BJ (cell line): Measurements from ENCODE around the gene CUZD1. TPM values are rescaled to one million over a fixed set of nuclear protein-coding genes. Genes with fewer than 3 reads are reported as not detected.

Experiments used
- CTCF ChIA-PET: fragments of 350-600 bp; formaldehyde crosslinking; extraction: SDS; loops from one replicate; lab custom pipeline; 2021; ENCODE audit warnings: antibody characterized with exemption, inconsistent platforms; lab: Yijun Ruan, JAX
- POLR2A ChIA-PET: fragments of 300-600 bp; sonication (Branson Sonifier 250); formaldehyde crosslinking; extraction: SDS; loops from one replicate; lab custom pipeline; 2021; ENCODE audit warnings: antibody characterized with exemption; lab: Charles Lee
- DNase-seq: peaks from one replicate; pipeline ENCODE4 v3.0.0-alpha.2; 2011; ENCODE audit warnings: low read depth
- H3K27me3 ChIP-seq: 2 replicates; pipeline ENCODE4 v1.6.0; 2011; ENCODE audit warnings: low read length; ENCODE audit not compliant: control insufficient read depth, insufficient read depth
- H3K36me3 ChIP-seq: 2 replicates; pipeline ENCODE4 v1.5.1; 2011; ENCODE audit warnings: low read length; ENCODE audit not compliant: control insufficient read depth, insufficient read depth
- H3K4me3 ChIP-seq: 2 replicates; pipeline ENCODE4 v1.5.1; 2011; ENCODE audit warnings: low read depth, mild to moderate bottlenecking, control low read depth, low read length
- polyA plus RNA-seq: library from polyadenylated mRNA; depleted of rRNA; stranded (reverse); fragments of >200 nt; gene quantifications from 2 replicates; pipeline ENCODE4 v1.2.3, GENCODE V29; 2011
- TF ChIP-seq, protein P1 (sequence below): IDR thresholded peaks from 2 replicates; pipeline ENCODE4 v1.5.1; 2011; ENCODE audit warnings: low read depth, mild to moderate bottlenecking, control low read depth, inconsistent platforms, low read length, moderate library complexity; ENCODE audit not compliant: insufficient read depth

The CUZD1 gene
- polyA plus RNA-seq, 1 experiment: 0.64 TPM

DNA sequence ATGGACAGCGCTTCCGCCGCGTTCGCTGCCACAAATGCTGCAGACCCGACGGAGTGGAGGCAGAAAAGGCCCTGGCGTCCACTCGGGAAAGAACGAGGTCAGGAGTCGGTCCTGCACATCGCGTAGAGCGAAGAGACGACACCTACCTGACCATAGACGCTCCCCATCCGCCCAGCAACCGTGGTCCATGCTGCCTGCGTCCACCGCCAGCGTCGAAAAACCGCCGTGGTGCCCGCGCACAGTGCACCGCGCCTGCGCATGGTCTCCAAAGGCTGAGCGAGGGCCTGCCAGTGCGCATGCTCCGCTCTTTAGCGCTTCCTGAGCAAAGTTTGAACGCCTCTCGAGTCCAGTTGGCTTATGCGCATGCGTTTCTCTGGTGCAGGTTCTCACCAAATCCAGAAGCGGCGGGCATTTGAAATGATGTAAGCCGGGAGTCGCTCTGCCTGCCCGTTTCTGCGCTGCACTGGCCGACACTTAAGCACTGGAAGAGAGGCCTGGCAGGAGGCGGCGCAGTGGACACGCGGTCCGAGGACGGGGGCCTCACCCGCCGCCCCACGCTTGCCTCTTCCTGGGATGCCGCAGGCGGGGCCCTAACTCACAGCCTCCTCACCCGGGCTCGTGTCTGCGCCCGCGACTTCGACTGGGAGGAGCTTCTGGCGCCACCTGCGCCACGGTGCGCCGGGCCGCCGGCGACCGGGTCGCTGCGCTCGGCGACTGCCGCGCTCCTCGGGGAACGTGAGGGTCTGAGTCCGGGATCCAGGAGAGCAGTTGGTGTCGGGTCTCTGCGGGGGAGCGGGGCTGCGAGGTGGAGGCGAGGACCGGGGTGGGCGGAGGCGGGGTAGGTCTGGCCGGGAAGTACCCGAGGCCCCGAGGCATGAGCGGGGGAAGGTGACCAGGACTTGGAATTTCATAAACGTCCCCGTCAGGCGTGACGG is 33.9 kb upstream of the CUZD1 start, which contains the start of gene FAM24B:
TSS of gene FAM24B (minus strand) at position 243 of the 935 bp plus-strand sequence. CDS start 29,066 bp downstream, outside the sequence.
- POLR2A ChIA-PET: no interaction called here
- DNase-seq: peak; percentile 93
- CTCF ChIA-PET: interaction anchor here (0.6 kb wide), 1 partner anchor 993 kb away, joined by 3 read pairs; no protein-coding TSS in a partner anchor

DNA sequence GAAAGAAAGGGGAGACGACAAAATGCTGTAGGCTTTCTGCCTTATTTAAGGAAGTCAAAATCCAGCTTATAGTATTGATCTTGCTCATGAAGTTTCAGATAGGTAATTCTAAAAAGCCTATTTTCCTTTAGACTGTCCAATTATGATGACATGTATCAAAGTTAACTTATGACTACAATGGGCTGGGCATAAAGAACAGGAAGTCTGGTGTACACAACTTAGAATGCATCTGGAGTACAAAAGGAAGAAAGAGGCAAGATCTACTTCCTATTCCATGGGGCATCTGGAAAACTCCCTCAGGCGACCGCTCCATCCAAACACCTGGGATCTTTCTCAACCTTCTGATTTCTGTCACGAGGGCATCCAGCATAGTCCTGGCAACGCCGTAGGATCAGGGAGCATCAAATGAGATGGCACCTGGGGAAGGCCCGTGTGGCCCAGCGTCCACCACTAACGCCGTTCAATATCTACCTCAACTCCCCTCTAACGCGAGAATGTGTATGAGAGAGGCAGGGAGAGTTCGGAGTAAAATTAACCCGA is 33.2 kb upstream of the CUZD1 start:
- Histone ChIP-seq H3K36me3 (no peaks in the 10 kb centered on the region), H3K4me3 (peak overlapping the region; percentile 53), H3K27me3 (no peaks in the 10 kb centered on the region)
- no peak for DNase-seq
- POLR2A ChIA-PET: no interaction called here
- TF ChIP-seq, protein P1, sequence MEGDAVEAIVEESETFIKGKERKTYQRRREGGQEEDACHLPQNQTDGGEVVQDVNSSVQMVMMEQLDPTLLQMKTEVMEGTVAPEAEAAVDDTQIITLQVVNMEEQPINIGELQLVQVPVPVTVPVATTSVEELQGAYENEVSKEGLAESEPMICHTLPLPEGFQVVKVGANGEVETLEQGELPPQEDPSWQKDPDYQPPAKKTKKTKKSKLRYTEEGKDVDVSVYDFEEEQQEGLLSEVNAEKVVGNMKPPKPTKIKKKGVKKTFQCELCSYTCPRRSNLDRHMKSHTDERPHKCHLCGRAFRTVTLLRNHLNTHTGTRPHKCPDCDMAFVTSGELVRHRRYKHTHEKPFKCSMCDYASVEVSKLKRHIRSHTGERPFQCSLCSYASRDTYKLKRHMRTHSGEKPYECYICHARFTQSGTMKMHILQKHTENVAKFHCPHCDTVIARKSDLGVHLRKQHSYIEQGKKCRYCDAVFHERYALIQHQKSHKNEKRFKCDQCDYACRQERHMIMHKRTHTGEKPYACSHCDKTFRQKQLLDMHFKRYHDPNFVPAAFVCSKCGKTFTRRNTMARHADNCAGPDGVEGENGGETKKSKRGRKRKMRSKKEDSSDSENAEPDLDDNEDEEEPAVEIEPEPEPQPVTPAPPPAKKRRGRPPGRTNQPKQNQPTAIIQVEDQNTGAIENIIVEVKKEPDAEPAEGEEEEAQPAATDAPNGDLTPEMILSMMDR: no peak
- CTCF ChIA-PET: no interaction called here

More for the DNA sequence above, 33.9 kb upstream of the CUZD1 start, which contains the start of gene FAM24B:
- peak within 1 kb of the TSS; percentile 53 for H3K4me3 ChIP-seq
- no peaks in the 10 kb centered on the region for H3K36me3 ChIP-seq
- TF ChIP-seq, protein P1: no peak
- no peaks in the 10 kb centered on the region for H3K27me3 ChIP-seq

DNA sequence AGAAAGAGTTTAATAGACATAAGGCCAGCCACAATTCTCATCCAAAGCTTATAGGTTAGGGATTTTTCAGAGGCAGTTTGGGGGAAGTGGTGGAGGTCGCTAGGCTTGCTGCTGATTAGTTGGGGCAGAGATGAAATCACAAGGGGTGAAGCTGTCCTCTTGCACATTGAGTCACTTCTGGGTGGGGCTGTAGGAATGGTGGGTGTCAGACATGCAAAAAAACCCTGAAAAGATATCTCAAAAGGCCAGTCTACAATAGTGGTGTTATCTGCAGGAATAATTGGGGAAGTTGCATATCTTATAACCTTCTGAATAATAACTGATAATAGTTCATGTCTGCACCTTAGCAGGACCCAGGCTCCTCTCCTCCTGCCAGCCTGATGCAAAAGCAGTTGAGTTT is 31.6 kb upstream of the CUZD1 start:
- TF ChIP-seq, protein P1: no peak
- ChIA-PET POLR2A (no interaction called here), CTCF (no interaction called here)
- no peaks in the 10 kb centered on the region for H3K27me3 ChIP-seq
- DNase-seq: no peak
- no peaks in the 10 kb centered on the region for H3K36me3 ChIP-seq
- H3K4me3 ChIP-seq: no peak overlapping the region

DNA sequence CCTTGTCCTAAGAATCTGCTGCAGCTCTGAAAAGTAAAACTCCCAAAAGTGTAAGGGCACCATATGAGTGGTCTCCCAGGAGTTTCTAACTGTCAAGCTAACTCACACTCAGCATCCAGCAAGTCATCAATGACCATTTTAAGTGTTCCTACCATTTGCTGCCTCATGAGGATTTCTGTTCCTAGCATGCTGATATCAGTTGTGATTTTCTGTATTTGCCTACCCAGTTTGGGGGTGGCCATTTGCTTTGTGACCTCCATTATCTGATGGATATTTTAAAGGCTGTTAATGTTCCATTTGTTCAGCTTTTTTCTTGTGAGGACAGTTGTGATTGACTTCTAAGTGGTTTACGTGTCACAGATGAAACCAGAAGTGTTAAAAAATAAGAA is 30.8 kb upstream of the CUZD1 start:
- no peaks in the 10 kb centered on the region for H3K27me3 ChIP-seq
- POLR2A ChIA-PET: interaction anchor here (0.8 kb wide), 1 partner anchor 10 kb away, joined by 3 read pairs; no protein-coding TSS in a partner anchor
- TF ChIP-seq, protein P1: no peak
- no peak for DNase-seq
- CTCF ChIA-PET: interaction anchor here (0.6 kb wide), 1 partner anchor 440 kb away, joined by 3 read pairs; no protein-coding TSS in a partner anchor
- H3K36me3 ChIP-seq: no peaks in the 10 kb centered on the region
- no peak overlapping the region for H3K4me3 ChIP-seq
